Effector memory CD8-positive, alpha-beta T cell (primary cell): Measurements from ENCODE around the gene MRPL32.

Experiments used
- ATAC-seq: fragments of 150-1000 bp; cut with Tn5 transposase; replicated peaks from 2 replicates; pipeline ENCODE4 v1.10.0; 2021; ENCODE audit warnings: mild to moderate bottlenecking, moderate library complexity
- DNase-seq, 3 experiments: peaks; one replicate each; pipeline ENCODE4 v3.0.0; 2021
- H3K27ac Mint-ChIP-seq, 2 donors: one replicate each; pipeline ENCODE4 v1.8.0; 2022; ENCODE audit warnings: mild to moderate bottlenecking in 2 of 2, mixed read lengths in 2 of 2, moderate library complexity in 2 of 2
- H3K27me3 Mint-ChIP-seq, 2 donors: one replicate each; pipeline ENCODE4 v1.8.0; 2022; ENCODE audit warnings: mixed read lengths in 2 of 2
- H3K36me3 Mint-ChIP-seq: one replicate; pipeline ENCODE4 v1.8.0; 2022; ENCODE audit warnings: mild to moderate bottlenecking, moderate library complexity, mixed read lengths; ENCODE audit not compliant: insufficient read depth
- H3K4me1 Mint-ChIP-seq, 2 donors: one replicate each; pipeline ENCODE4 v1.8.0; 2022; ENCODE audit warnings: low read depth in 2 of 2, mixed read lengths in 2 of 2
- H3K4me3 Mint-ChIP-seq, 2 donors: one replicate each; pipeline ENCODE4 v1.8.0; 2022; ENCODE audit warnings: mild to moderate bottlenecking in 2 of 2, mixed read lengths in 2 of 2, moderate library complexity in 2 of 2
- H3K9me3 Mint-ChIP-seq, 2 donors: one replicate each; pipeline ENCODE4 v1.8.0; 2022; ENCODE audit warnings: mixed read lengths in 2 of 2

Gene MRPL32

DNA sequence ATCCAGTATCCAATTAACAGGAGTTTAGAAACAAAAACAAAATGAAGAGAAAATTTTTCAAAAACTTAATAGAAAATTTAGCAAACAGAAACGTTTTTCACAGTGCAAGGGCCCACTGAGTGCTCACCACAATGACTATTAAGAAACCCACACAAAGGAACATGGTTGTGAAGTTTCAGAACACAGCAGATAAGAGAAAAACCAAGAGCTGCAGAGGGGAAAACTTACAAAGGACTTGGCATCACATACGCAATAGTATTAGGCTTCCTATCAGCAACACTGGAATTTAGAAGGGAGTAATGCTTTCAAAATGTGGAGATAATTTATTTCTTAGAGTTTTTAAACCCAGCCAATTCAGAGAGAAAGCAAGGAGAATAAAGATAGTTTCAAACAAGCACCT, 18.6 kb upstream of the MRPL32 start:
- no peak for DNase-seq
- Mint-ChIP-seq H3K27me3 (no peaks in the 10 kb centered on the region), H3K27ac (peak overlapping the region in 1 of 2 donors; percentile 18), H3K9me3 (no peaks in the 10 kb centered on the region), H3K4me1 (peaks cover 11 to 22% of the 10 kb centered on the region in 2 donors), H3K4me3 (no peak overlapping the region), H3K36me3 (peaks cover 28% of the 10 kb centered on the region)
- no peak for ATAC-seq

- Mint-ChIP-seq H3K27me3 (no peaks in the 10 kb centered on the region), H3K27ac (peak overlapping the region in 1 of 2 donors; percentile 18), H3K4me3 (no peak overlapping the region), H3K9me3 (no peaks in the 10 kb centered on the region), H3K36me3 (peaks cover 32% of the 10 kb centered on the region), H3K4me1 (peaks cover 11 to 20% of the 10 kb centered on the region in 2 donors)
- ATAC-seq (no peak), DNase-seq (no peak)
Measured at GRCh38 chr7:42914009-42914408, 18.2 kb upstream of the MRPL32 start.

DNA sequence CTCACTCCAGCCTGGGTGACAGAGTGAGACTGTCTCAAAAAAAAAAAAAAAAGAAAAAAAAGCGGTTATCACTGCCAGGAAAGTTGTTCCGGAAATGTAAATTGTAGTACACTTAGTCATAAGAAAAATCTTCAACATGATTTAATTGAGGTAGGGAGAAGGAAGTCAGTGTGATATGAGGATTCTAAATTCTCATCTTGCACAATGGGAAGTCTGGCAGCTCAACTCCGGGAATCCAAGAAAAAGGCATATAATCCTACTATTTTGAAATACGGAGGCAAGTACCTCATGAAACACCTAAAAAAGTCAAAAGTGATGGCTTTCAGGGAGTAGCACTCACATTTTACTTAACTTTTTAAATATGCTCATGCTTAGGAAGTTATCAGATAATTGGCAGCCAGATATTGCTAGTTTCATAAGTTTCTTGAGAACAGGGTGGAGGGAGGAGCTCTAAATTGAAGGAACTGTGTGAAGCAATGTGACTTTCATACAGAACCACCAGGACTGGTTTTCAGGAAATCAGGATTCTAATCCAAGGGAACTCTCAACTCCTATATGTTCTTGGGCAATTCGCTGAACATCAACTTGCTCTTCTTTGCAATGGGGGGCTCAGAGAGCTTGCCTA, 17.6 kb upstream of the MRPL32 start:
- Mint-ChIP-seq H3K9me3 (no peaks in the 10 kb centered on the region), H3K27me3 (no peaks in the 10 kb centered on the region), H3K36me3 (peaks cover 36% of the 10 kb centered on the region), H3K4me1 (peaks cover 11 to 19% of the 10 kb centered on the region in 2 donors), H3K27ac (peak overlapping the region in 1 of 2 donors; percentile 18), H3K4me3 (no peak overlapping the region)
- ATAC-seq (no peak), DNase-seq (no peak)

DNA sequence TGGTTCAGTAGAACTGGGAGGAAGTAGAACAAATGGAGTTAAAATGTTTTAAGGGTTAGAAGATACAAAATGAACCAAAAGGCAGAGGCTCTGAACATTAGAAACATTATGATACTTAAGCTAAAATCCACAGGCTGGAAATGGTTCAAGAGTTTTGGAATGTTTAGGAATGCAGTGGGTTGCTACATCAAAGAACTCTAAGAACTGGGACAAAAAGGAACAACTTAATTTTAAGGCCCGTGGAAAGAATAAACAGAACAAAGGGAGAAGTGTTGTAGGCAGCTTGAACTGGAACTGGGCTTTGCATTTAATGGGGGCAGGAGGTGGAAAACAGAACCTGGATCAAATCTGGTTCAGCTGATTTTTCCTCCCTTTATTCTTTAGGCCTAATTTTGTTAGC, 16.8 kb upstream of the MRPL32 start:
- Mint-ChIP-seq H3K27ac (peak overlapping the region; percentile 23 to 54), H3K4me3 (no peak overlapping the region), H3K27me3 (no peaks in the 10 kb centered on the region), H3K4me1 (peaks cover 9 to 11% of the 10 kb centered on the region in 2 donors), H3K36me3 (peaks cover 44% of the 10 kb centered on the region), H3K9me3 (no peaks in the 10 kb centered on the region)
- DNase-seq: no peak
- no peak for ATAC-seq

DNA sequence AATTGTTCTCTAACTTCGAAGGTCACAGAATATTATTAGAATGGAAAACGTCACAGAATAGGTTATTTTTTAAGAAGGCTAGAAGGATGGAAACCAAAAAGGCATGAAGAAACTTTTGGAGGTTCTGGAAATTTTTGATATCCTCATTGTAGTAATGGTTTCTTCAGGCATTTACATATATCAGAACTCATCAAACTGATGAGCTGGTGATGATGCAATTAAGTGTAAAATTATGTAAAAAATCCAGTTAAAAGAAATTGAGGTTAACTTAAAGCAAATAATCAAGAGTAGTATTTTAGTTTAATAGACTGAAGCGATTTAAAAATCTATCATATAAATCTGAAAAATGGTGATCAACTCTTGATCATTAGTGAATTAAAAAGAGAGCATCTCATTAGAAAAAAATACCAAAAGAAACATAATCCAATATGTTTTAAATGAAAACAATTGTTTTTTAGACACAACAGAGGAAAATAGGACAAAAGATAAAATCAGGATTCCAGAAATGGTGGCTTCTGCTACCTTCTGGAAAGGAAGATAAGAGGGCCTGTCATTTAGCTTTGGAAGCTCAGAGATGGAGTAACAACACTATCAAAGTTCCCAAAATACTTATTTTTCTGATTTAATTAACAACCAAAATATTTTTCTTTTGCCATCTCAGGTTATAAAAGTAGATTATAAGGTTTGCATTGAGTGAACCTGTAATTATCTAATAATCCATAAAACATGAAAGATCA, 10.0 kb upstream of the MRPL32 start:
- Mint-ChIP-seq H3K4me1 (peaks cover 1 to 6% of the 10 kb centered on the region in 2 donors), H3K4me3 (no peak overlapping the region), H3K27me3 (no peaks in the 10 kb centered on the region), H3K36me3 (peaks cover 80% of the 10 kb centered on the region), H3K27ac (no peak overlapping the region), H3K9me3 (no peaks in the 10 kb centered on the region)
- no peak for DNase-seq
- ATAC-seq: no peak

DNA sequence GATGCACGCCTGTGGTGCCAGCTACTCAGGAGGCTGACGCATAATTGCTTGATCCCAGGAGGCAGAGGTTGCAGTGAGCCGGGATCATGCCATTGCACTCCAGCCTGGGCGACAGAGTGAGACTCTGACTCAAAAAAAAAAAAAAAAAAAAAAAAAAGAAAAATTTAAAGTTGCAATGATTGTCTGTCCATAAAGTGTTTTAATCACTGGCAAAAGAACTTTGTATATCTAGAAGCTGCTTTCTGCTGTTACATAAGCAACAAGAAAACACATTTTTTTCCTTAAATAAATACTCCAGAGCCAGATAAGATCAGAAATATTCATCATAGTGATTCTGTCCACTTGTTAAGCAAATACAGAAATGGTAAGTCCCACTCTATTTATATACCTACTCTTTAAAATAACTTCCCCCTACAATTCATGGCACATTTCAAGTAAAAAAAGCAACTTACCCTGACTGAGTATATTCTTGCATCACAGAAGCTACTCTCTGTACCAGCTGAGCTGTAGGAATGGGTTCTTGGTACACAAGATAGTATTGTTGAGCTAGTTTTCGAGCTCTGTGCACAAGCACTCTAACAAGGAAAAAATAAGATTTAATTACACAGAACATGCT, 7.8 kb upstream of the MRPL32 start:
- Mint-ChIP-seq H3K36me3 (peaks cover 76% of the 10 kb centered on the region), H3K27ac (no peak overlapping the region), H3K4me3 (no peak overlapping the region), H3K27me3 (no peaks in the 10 kb centered on the region), H3K4me1 (peaks cover 14 to 23% of the 10 kb centered on the region in 2 donors), H3K9me3 (no peaks in the 10 kb centered on the region)
- ATAC-seq: no peak
- no peak for DNase-seq

- peaks cover 20 to 31% of the 10 kb centered on the region in 2 donors for H3K4me1 Mint-ChIP-seq
- H3K27ac Mint-ChIP-seq: no peak overlapping the region
- H3K36me3 Mint-ChIP-seq: peaks cover 63% of the 10 kb centered on the region
- no peak overlapping the region for H3K4me3 Mint-ChIP-seq
- ATAC-seq (no peak), DNase-seq (no peak)
- H3K27me3 Mint-ChIP-seq: no peaks in the 10 kb centered on the region
- H3K9me3 Mint-ChIP-seq: no peaks in the 10 kb centered on the region
Measured at GRCh38 chr7:42925630-42926029, 6.5 kb upstream of the MRPL32 start.

- H3K27ac Mint-ChIP-seq: peak overlapping the region in 1 of 2 donors; percentile 64
- H3K9me3 Mint-ChIP-seq: no peaks in the 10 kb centered on the region
- peaks cover 20 to 31% of the 10 kb centered on the region in 2 donors for H3K4me1 Mint-ChIP-seq
Measured at GRCh38 chr7:42926204-42926603, 6.0 kb upstream of the MRPL32 start.

DNA sequence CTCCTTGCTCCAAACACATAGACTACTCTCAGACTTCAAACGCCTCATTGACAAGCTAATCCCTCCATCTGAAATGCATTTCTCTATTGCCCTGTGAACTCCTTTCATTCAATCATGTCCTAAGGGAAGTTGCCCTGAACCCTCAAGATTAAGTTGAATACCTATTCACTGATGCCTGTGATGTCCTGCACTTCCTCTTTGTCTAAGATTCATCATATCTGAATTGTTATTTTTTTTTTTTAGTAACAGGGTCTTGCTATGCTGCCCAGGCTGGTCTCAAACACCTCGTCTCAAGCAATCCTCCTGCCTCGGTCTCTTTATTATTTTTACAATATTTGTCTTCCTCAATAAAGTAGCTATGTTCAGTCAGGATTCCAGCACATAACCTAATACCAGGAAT, 3.4 kb upstream of the MRPL32 start:
- no peaks in the 10 kb centered on the region for H3K9me3 Mint-ChIP-seq
- H3K36me3 Mint-ChIP-seq: peaks cover 51% of the 10 kb centered on the region
- peaks cover 28 to 44% of the 10 kb centered on the region in 2 donors for H3K4me1 Mint-ChIP-seq
- peak overlapping the region in 1 of 2 donors; percentile 19 for H3K4me3 Mint-ChIP-seq
- no peak for DNase-seq
- ATAC-seq: no peak
- H3K27me3 Mint-ChIP-seq: no peaks in the 10 kb centered on the region
- H3K27ac Mint-ChIP-seq: peak overlapping the region in 1 of 2 donors; percentile 9

More at GRCh38 chr7:42926204-42926603, 6.0 kb upstream of the MRPL32 start:
- DNase-seq (no peak), ATAC-seq (no peak)
- Mint-ChIP-seq H3K27me3 (no peaks in the 10 kb centered on the region), H3K4me3 (no peak overlapping the region), H3K36me3 (peaks cover 60% of the 10 kb centered on the region)

DNA sequence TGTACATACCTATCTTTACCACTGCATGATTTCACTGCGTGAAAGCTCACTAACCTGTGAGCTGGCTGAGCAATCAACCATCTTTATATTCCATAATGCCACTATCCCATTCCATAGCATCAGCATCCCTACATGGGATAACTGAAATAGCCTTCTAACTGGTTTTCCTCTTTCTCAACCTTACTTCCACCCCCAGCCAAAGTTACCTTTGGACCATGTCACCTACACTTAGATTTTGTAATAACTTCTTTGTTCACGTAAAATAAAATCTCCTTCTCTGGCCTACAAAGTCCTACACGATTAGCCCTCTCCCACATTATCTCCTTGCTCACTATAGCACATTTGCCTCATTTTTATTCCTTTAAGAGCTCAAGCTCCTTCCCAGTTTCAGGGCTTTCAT, 2.7 kb upstream of the MRPL32 start:
- Mint-ChIP-seq H3K4me1 (peaks cover 32 to 51% of the 10 kb centered on the region in 2 donors), H3K27ac (peak overlapping the region in 1 of 2 donors; percentile 29), H3K4me3 (peak overlapping the region in 1 of 2 donors; percentile 18), H3K36me3 (peaks cover 44% of the 10 kb centered on the region), H3K27me3 (no peaks in the 10 kb centered on the region), H3K9me3 (no peaks in the 10 kb centered on the region)
- no peak for ATAC-seq
- DNase-seq: no peak

GRCh38 chr7:42930889-42931288, 1.3 kb upstream of the MRPL32 start:
- H3K4me1 Mint-ChIP-seq: peaks cover 31 to 49% of the 10 kb centered on the region in 2 donors
- H3K4me3 Mint-ChIP-seq: peak overlapping the region; percentile 97 to 99
- H3K27me3 Mint-ChIP-seq: no peaks in the 10 kb centered on the region
- no peaks in the 10 kb centered on the region for H3K9me3 Mint-ChIP-seq
- no peak for DNase-seq
- ATAC-seq: no peak
- H3K36me3 Mint-ChIP-seq: peaks cover 36% of the 10 kb centered on the region
- H3K27ac Mint-ChIP-seq: peak overlapping the region; percentile 98 to 100

DNA sequence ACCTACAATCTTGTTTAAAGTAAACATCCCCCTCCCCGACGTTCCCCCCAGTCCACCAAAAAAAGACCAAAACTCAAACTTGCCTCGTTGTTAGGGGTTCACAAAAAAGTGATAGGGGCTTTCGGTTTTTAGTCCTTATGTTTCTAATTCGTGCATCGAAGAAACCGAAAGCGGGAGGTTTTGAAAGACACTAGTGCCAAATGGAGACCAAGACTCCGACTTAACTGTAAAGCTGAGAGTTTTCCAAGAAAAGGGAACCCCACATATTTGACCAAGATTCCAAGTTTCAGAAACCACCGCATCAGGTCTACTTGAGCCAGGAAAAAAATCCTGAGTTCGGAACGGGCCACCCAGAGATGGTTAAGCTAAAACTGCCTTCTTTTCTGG, 736 bp upstream of the MRPL32 start:
- H3K36me3 Mint-ChIP-seq: peaks cover 39% of the 10 kb centered on the region
- H3K4me3 Mint-ChIP-seq: peak overlapping the region; percentile 97 to 99
- ATAC-seq (no peak), DNase-seq (peak in 1 of 3 experiments; percentile 17)
- peak overlapping the region; percentile 98 to 100 for H3K27ac Mint-ChIP-seq
- H3K4me1 Mint-ChIP-seq: peaks cover 31 to 49% of the 10 kb centered on the region in 2 donors
- H3K27me3 Mint-ChIP-seq: no peaks in the 10 kb centered on the region
- no peaks in the 10 kb centered on the region for H3K9me3 Mint-ChIP-seq

- H3K4me3 Mint-ChIP-seq: peak overlapping the region; percentile 97 to 99
- DNase-seq: no peak
Measured at GRCh38 chr7:42932811-42933591, 825 bp downstream of the MRPL32 start.

More at GRCh38 chr7:42932811-42933591, 825 bp downstream of the MRPL32 start:
- ATAC-seq: no peak
- Mint-ChIP-seq H3K9me3 (no peaks in the 10 kb centered on the region), H3K27me3 (no peaks in the 10 kb centered on the region), H3K36me3 (peaks cover 37% of the 10 kb centered on the region), H3K27ac (peak overlapping the region; percentile 98 to 100), H3K4me1 (peaks cover 30 to 39% of the 10 kb centered on the region in 2 donors)
